C4-2B (cell line): Measurements from ENCODE around the gene FNDC3B.

Source experiments
- ZFX ChIP-seq: fragments of 450-650 bp; IDR thresholded peaks from 2 replicates; pipeline ENCODE4 v1.6.1; 2017
- TF ChIP-seq, protein P1 (sequence below): fragments of 450-650 bp; conservative IDR thresholded peaks from 2 replicates; pipeline ENCODE4 v1.5.1; 2017; ENCODE audit warnings: mild to moderate bottlenecking

DNA sequence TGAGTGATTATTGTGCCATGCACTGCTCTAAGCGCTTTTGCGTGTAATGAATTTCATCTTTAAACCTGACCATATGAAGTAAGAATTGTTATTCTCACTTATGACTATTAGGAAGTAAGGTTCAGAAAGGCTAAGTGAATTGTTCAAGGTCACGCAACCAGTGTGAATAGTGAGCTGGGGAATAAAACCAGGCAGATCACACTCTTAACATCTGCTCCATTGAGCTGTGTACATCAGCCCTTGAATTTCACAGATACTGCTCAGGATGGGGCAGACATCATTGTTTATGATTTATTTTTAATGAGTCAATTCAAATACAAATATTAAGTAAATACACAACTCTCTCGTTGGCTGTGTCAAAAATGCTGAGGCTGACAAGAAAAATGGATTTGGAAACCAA is 184.5 kb downstream of the FNDC3B start:
- TF ChIP-seq, protein P1, sequence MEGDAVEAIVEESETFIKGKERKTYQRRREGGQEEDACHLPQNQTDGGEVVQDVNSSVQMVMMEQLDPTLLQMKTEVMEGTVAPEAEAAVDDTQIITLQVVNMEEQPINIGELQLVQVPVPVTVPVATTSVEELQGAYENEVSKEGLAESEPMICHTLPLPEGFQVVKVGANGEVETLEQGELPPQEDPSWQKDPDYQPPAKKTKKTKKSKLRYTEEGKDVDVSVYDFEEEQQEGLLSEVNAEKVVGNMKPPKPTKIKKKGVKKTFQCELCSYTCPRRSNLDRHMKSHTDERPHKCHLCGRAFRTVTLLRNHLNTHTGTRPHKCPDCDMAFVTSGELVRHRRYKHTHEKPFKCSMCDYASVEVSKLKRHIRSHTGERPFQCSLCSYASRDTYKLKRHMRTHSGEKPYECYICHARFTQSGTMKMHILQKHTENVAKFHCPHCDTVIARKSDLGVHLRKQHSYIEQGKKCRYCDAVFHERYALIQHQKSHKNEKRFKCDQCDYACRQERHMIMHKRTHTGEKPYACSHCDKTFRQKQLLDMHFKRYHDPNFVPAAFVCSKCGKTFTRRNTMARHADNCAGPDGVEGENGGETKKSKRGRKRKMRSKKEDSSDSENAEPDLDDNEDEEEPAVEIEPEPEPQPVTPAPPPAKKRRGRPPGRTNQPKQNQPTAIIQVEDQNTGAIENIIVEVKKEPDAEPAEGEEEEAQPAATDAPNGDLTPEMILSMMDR, result no peak
- no peak for TF ChIP-seq ZFX
